Peyer's patch (tissue), 4 donors: Measurements from ENCODE around the gene GIGYF2.

Source experiments
- CTCF ChIP-seq, 6 experiments: fragments of 450-650 bp in 4 of 6; fragments of 200-600 bp in 2 of 6; sonication (generic) in 1 of 6; IDR thresholded peaks; one replicate each; pipeline ENCODE4 v1.5.1; 2017 to 2019; ENCODE audit warnings: antibody characterized with exemption in 6 of 6, mild to moderate bottlenecking in 3 of 6, moderate library complexity in 1 of 6
- POLR2A ChIP-seq, 2 donors: fragments of 450-650 bp; IDR thresholded peaks; one replicate each; pipeline ENCODE4 v1.5.1; 2017; ENCODE audit warnings: antibody characterized with exemption in 2 of 2, mild to moderate bottlenecking in 2 of 2, moderate library complexity in 2 of 2

GRCh38 chr2:232680006-232680405, 17.1 kb upstream of the GIGYF2 start:
- TF ChIP-seq POLR2A (IDR thresholded peaks at IDR 0.05) (no peak), CTCF (IDR thresholded peaks at IDR 0.05) (no peak)
